ENCODE data around the gene SOD3.

Gene SOD3

DNA sequence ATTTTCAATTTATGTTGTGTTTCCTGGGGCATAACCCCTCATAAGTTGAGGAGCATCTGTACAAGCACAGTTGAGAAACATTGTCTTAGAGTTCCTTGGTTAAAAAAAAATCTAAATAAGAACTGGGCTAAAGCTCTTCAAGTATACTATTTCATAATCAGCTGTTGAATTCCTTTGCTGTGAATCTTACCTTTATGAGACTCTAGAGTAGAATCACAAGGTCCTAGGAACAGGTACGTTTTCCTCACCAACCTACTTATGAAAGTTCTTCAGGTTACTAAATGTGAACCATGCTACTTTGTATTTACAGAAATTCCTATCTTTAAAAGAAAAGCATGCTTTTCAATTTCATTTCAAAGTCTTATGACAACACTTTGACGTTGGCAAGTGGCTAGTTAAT is 20.9 kb upstream of the SOD3 start:
- Histone ChIP-seq H3K4me1 (no peaks in the 10 kb centered on the region), H3K27me3 (no peaks in the 10 kb centered on the region), H3K9me3 (no peaks in the 10 kb centered on the region), H3K9ac (no peak overlapping the region), H4K20me1 (no peaks in the 10 kb centered on the region), H3K36me3 (no peaks in the 10 kb centered on the region), H3K4me2 (no peak overlapping the region), H3K4me3 (no peak overlapping the region), H3K27ac (no peak overlapping the region)
- TF ChIP-seq Cebpa-rat (IDR thresholded peaks at IDR 0.05) = no peak

DNA sequence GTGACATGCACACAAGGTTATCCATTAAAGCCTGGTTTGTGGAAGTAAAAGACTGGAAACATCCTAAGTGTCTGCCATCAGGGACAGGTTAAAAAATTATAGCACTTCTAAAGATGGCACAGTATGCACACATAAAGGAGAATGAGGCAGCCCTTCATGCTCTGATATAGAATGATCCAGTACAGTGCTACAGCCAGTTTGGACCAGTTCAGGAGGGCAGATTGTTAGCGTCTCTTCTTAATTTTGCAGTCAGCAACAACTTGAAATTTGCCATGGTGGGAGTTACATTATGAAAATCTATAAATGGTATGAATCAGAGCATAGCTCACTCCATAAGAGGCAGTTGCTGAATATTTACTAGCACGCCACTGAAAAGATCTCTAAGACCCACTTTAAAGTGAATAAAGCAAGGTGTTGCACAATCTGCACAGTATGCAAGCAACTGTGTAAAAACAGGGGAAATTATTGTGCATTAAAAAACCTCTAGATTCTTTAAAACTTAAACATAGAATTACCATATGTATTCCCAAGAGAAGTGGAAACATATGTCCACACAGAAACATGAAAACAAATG is 20.3 kb upstream of the SOD3 start:
- Histone ChIP-seq H3K27ac (no peak overlapping the region), H4K20me1 (no peaks in the 10 kb centered on the region), H3K4me3 (no peak overlapping the region), H3K4me1 (no peaks in the 10 kb centered on the region), H3K9ac (no peak overlapping the region), H3K9me3 (no peaks in the 10 kb centered on the region), H3K36me3 (no peaks in the 10 kb centered on the region), H3K27me3 (no peaks in the 10 kb centered on the region), H3K4me2 (no peak overlapping the region)
- no peak for TF ChIP-seq Cebpa-rat (IDR thresholded peaks at IDR 0.05)

DNA sequence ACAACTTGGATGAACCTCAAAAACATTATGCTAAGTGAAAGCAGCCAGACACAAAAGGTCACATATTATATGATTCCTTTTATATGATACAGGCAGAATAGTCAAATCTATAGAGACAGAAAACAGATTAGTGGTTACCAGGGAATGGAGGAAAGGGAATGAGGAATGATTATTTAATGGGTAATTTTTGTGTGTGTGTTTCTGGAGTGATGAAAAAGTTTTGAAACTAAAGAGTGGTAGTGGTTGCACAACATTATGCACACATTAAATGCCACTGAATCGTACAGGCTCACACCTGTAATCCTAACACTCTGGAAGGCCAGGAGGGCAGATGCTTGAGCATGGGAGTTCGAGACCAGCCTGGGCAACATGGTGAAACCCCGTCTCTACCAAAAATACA is 19.6 kb upstream of the SOD3 start:
- no peak for TF ChIP-seq Cebpa-rat (IDR thresholded peaks at IDR 0.05)
- Histone ChIP-seq H3K9ac (no peak overlapping the region), H4K20me1 (no peaks in the 10 kb centered on the region), H3K36me3 (no peaks in the 10 kb centered on the region), H3K9me3 (no peaks in the 10 kb centered on the region), H3K4me2 (no peak overlapping the region), H3K4me3 (no peak overlapping the region), H3K4me1 (no peaks in the 10 kb centered on the region), H3K27ac (no peak overlapping the region), H3K27me3 (no peaks in the 10 kb centered on the region)

GRCh38 chr4:24777536-24778463 is 17.6 kb upstream of the SOD3 start:
- Histone ChIP-seq H3K9ac (no peak overlapping the region), H3K4me3 (no peak overlapping the region), H3K9me3 (no peaks in the 10 kb centered on the region), H3K27ac (no peak overlapping the region), H3K36me3 (no peaks in the 10 kb centered on the region), H3K27me3 (no peaks in the 10 kb centered on the region), H3K4me1 (no peaks in the 10 kb centered on the region), H3K4me2 (no peak overlapping the region), H4K20me1 (no peaks in the 10 kb centered on the region)
- no peak for TF ChIP-seq Cebpa-rat (IDR thresholded peaks at IDR 0.05)

DNA sequence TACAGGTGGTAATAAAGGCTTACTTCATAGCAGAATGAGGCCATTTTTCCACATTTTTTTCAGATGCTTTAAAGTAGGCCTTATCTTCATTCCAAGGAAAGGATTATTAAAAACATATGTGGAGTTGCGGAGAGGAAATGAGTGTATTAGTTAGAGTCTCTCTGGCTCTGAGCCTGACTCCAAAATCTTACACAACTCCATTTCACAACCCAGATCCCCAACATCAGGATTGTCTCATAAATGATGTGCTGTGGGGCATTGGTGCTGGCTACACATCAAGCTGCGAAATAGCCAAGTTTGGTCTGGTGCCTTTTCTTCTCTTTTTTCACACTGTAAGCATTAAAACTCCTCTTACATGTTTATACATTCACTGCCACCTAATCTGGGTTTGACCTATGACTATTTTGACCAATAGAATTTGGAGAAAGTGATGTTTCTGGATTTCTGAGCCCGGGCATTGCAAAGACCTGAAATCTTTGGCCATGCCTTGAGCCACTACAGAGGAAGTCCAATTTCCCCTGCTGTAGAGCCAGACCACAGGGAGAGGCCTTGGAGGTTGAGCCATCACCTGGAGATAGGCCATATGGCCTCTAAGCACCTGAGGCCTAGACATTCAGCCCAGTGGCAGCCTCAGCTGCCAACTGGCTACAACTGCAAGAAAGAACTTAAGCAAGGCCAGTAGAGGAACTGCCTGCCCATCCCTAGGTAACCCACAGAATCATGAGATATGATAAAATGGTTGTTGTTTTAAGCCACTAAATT is 16.7 kb upstream of the SOD3 start:
- no peak overlapping the region for H3K9ac ChIP-seq
- no peaks in the 10 kb centered on the region for H4K20me1 ChIP-seq
- no peaks in the 10 kb centered on the region for H3K36me3 ChIP-seq
- H3K27ac ChIP-seq = no peak overlapping the region
- TF ChIP-seq Cebpa-rat (IDR thresholded peaks at IDR 0.05) = no peak
- H3K4me3 ChIP-seq = no peak overlapping the region
- no peaks in the 10 kb centered on the region for H3K9me3 ChIP-seq
- no peaks in the 10 kb centered on the region for H3K4me1 ChIP-seq
- H3K27me3 ChIP-seq = no peaks in the 10 kb centered on the region
- H3K4me2 ChIP-seq = no peak overlapping the region

GRCh38 chr4:24780936-24781495 is 14.4 kb upstream of the SOD3 start:
- no peaks in the 10 kb centered on the region for H3K4me1 ChIP-seq
- H3K9ac ChIP-seq = no peak overlapping the region
- H3K27ac ChIP-seq = no peak overlapping the region
- no peaks in the 10 kb centered on the region for H3K36me3 ChIP-seq
- H3K27me3 ChIP-seq = no peaks in the 10 kb centered on the region
- TF ChIP-seq Cebpa-rat (IDR thresholded peaks at IDR 0.05) = no peak
- no peak overlapping the region for H3K4me2 ChIP-seq
- H3K9me3 ChIP-seq = peaks cover 2% of the 10 kb centered on the region
- H4K20me1 ChIP-seq = no peaks in the 10 kb centered on the region
- H3K4me3 ChIP-seq = no peak overlapping the region

DNA sequence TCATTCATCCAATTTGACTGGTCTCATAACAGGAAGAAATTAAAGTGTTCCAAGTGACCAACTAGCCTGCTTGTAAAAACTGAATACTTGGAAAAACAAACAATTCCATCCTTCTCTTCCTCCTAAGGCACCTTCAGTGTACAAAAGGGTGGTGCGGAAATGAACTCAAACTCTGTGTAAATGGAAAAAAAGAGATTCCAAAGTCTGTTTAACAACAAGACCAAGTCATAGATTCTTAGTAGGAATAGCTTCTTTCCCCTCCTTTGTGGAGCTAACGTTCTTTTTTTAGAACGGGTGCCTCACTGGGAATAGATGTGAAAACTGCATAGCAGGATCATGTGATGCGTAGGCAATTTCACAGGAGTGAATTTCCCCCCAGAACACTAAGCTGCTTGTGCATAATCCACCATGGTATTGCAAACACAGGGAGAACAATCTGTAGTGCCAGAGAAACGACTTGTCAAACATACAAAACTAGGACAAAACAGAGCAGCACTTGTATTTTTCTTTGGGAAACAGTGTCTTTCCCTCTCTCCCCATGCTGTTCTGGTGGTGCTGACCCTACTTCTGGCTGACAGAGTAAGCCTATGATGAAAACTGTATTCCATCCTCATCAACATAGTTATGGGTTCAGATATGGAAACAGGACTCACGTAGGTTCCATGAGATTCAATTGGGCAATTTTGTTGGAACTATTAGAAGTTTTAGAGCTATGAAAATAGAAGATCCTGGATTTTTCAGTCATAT is 13.2 kb upstream of the SOD3 start:
- Histone ChIP-seq H3K36me3 (no peaks in the 10 kb centered on the region), H3K27ac (no peak overlapping the region), H3K4me3 (no peak overlapping the region), H3K4me1 (no peaks in the 10 kb centered on the region), H3K9me3 (peaks cover 5% of the 10 kb centered on the region), H3K27me3 (no peaks in the 10 kb centered on the region), H4K20me1 (no peaks in the 10 kb centered on the region), H3K9ac (no peak overlapping the region), H3K4me2 (no peak overlapping the region)
- no peak for TF ChIP-seq Cebpa-rat (IDR thresholded peaks at IDR 0.05)

GRCh38 chr4:24783506-24783905 is 11.9 kb upstream of the SOD3 start:
- TF ChIP-seq Cebpa-rat (IDR thresholded peaks at IDR 0.05) = no peak
- no peak overlapping the region for H3K9ac ChIP-seq
- H3K9me3 ChIP-seq = peaks cover 5% of the 10 kb centered on the region
- H3K4me1 ChIP-seq = no peaks in the 10 kb centered on the region
- no peak overlapping the region for H3K27ac ChIP-seq
- no peaks in the 10 kb centered on the region for H4K20me1 ChIP-seq
- H3K4me2 ChIP-seq = no peak overlapping the region
- H3K36me3 ChIP-seq = no peaks in the 10 kb centered on the region
- no peak overlapping the region for H3K4me3 ChIP-seq
- H3K27me3 ChIP-seq = no peaks in the 10 kb centered on the region

DNA sequence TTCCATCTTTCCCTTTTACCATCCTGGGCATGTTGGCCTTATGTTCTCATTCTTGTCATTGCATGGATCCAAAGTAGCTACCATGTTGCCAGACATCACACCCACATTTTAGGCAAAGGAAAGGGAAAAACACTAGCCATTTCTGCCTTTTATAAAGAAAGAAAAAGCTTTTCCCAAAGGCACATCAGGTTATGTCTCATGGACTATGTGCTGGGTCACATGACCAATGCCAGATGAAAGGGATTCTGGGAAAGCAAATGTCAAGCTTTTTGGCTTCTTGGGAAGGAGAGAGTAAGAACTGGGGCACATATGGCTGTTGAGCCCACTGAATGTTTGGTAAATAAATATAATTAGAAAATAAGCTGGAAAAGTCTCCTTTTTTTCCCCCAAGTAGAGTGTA is 4.3 kb upstream of the SOD3 start:
- Histone ChIP-seq H3K27me3 (no peaks in the 10 kb centered on the region), H3K4me2 (no peak overlapping the region), H3K27ac (no peak overlapping the region), H3K9ac (no peak overlapping the region), H3K4me1 (peaks cover 21% of the 10 kb centered on the region), H3K4me3 (no peak overlapping the region), H3K9me3 (peaks cover 3% of the 10 kb centered on the region), H4K20me1 (no peaks in the 10 kb centered on the region), H3K36me3 (no peaks in the 10 kb centered on the region)
- TF ChIP-seq Cebpa-rat (IDR thresholded peaks at IDR 0.05) = no peak

Data from BLaER1 (cell line).